Stomach (tissue), 9 donors: ENCODE measurements around the gene TBC1D2. TPM values are rescaled to one million over a fixed set of nuclear protein-coding genes. Genes with fewer than 3 reads are reported as not detected.
"Not testable (repeated sequence)": the region's sequence is repeated elsewhere in the genome, so short reads cannot be mapped to it uniquely, and the experiment has no call there.

Experiments used
- DNase-seq, 2 donors: peaks; one replicate each; pipeline versions ENCODE4 v3.0.0 to v3.0.0-alpha.2; 2013 to 2019
- H3K27ac ChIP-seq, 5 donors: fragments of 200-600 bp in 4 of 5; sonication (generic) in 4 of 5; one replicate each; pipeline ENCODE4 v1.5.1; 2013 to 2019; ENCODE audit warnings: mild to moderate bottlenecking in 1 of 5, moderate library complexity in 1 of 5
- H3K27me3 ChIP-seq, 3 donors: fragments of 200-600 bp; sonication (generic); one replicate each; pipeline ENCODE4 v1.5.1; 2017 to 2019; ENCODE audit warnings: mixed run types in 1 of 3
- H3K36me3 ChIP-seq, 4 donors: fragments of 200-600 bp; sonication (generic); 1 replicate in 3 of 4; 2 replicates in 1 of 4; pipeline ENCODE4 v1.5.1; 2016 to 2019
- H3K4me1 ChIP-seq, 4 donors: fragments of 200-600 bp; sonication (generic); one replicate each; pipeline ENCODE4 v1.5.1; 2016 to 2019
- H3K4me3 ChIP-seq, 4 donors: fragments of 200-600 bp; sonication (generic) in 3 of 4; one replicate each; pipeline ENCODE4 v1.5.1; 2016 to 2019; ENCODE audit warnings: mild to moderate bottlenecking in 1 of 4
- H3K9me3 ChIP-seq, 4 donors: fragments of 200-600 bp; sonication (generic); one replicate each; pipeline ENCODE4 v1.5.1; 2016 to 2019
- CTCF ChIP-seq, 7 experiments: fragments of 450-650 bp in 4 of 7; fragments of 200-600 bp in 3 of 7; sonication (generic) in 3 of 7; IDR thresholded peaks; one replicate each; pipeline ENCODE4 v1.5.1; 2016 to 2019; ENCODE audit warnings: antibody characterized with exemption in 7 of 7, control low read depth in 2 of 7, mild to moderate bottlenecking in 1 of 7
- EP300 ChIP-seq: sonication (generic); formaldehyde crosslinking; IDR thresholded peaks from one replicate; pipeline ENCODE4 v1.6.1; 2017; ENCODE audit warnings: antibody characterized with exemption
- POLR2A ChIP-seq, 4 donors: fragments of 450-650 bp; IDR thresholded peaks; one replicate each; pipeline ENCODE4 v1.6.1; 2016; ENCODE audit warnings: antibody characterized with exemption in 4 of 4, control low read depth in 2 of 4, mild to moderate bottlenecking in 1 of 4, moderate library complexity in 1 of 4
- POLR2AphosphoS5 ChIP-seq, 3 donors: sonication (generic); formaldehyde crosslinking; IDR thresholded peaks; one replicate each; pipeline ENCODE4 v1.6.1; 2016; ENCODE audit warnings: antibody characterized with exemption in 3 of 3
- WGBS, 5 donors: extraction: QIAGEN DNeasy Blood & Tissue Kit in 3 of 5; methylation state at CpG; one replicate each; pipeline versions ENCODE4 v1.1.5 to v1.1.7; 2013 to 2018; 5-methylcytosine and 5-hydroxymethylcytosine counted together
- intact Hi-C: fragments of 100-400 bp; cut with DNase I; formaldehyde crosslinking; loops from one replicate; pipeline ENCODE4 v1.15.1; 2023; ENCODE audit warnings: low total_unique reads
- polyA plus RNA-seq, 3 donors: library from polyadenylated mRNA; stranded (reverse); fragments of 200-250 nt; gene quantifications; one replicate each; pipeline ENCODE4 v1.2.3, GENCODE V29; 2013
- total RNA-seq, 5 donors: library from RNA; depleted of rRNA; stranded (reverse); fragments of >200 nt; gene quantifications; one replicate each; pipeline versions ENCODE4 v1.1.0 to v1.2.3, GENCODE V29; 2014 to 2016
- donor health status: healthy with polysubstance abuse.
- donor health status: Bipolar disorder and iron deficiency.
- donor health status: healthy.

TBC1D2 gene
- total and polyA plus RNA-seq, 8 donors = 2.9 to 36.4 (median 15.9) TPM

- 63 to 77% (median 71%) methylated on average over 4 of the region's 4 CpGs for WGBS, 5 donors
- no peaks in the 10 kb centered on the region for H3K36me3 ChIP-seq
- H3K4me1 ChIP-seq = no peaks in the 10 kb centered on the region
- peaks cover 0 to 31% (median 0%) of the 10 kb centered on the region in 3 donors for H3K27me3 ChIP-seq
- no peak overlapping the region for H3K27ac ChIP-seq
- DNase-seq = no peak
- TF ChIP-seq POLR2A (IDR thresholded peaks at IDR 0.05) = no peak
- TF ChIP-seq CTCF (IDR thresholded peaks at IDR 0.05) = no peak
- no peak for TF ChIP-seq POLR2AphosphoS5 (IDR thresholded peaks at IDR 0.05)
- no peak for TF ChIP-seq EP300
- intact Hi-C loops = no loop called here
- H3K4me3 ChIP-seq = no peak overlapping the region
- H3K9me3 ChIP-seq = no peaks in the 10 kb centered on the region
Measured at GRCh38 chr9:98285446-98285845, 30.0 kb upstream of the TBC1D2 start.

GRCh38 chr9:98284754-98285153, 29.3 kb upstream of the TBC1D2 start:
- H3K36me3 ChIP-seq = no peaks in the 10 kb centered on the region
- H3K4me3 ChIP-seq = no peak overlapping the region
- peaks cover 0 to 37% (median 0%) of the 10 kb centered on the region in 3 donors for H3K27me3 ChIP-seq
- H3K4me1 ChIP-seq = no peaks in the 10 kb centered on the region
- DNase-seq = no peak
- intact Hi-C loops = no loop called here
- H3K27ac ChIP-seq = no peak overlapping the region
- no peaks in the 10 kb centered on the region for H3K9me3 ChIP-seq
- TF ChIP-seq CTCF (IDR thresholded peaks at IDR 0.05) = no peak
- no peak for TF ChIP-seq POLR2A (IDR thresholded peaks at IDR 0.05)
- TF ChIP-seq POLR2AphosphoS5 (IDR thresholded peaks at IDR 0.05) = no peak
- TF ChIP-seq EP300 = no peak
- 59 to 81% (median 70%) methylated on average over 2 to 3 of the region's 3 CpGs for WGBS, 5 donors

- H3K4me3 ChIP-seq, DNase-seq, H3K27ac ChIP-seq, intact Hi-C loops, H3K4me1 ChIP-seq, H3K9me3 ChIP-seq, H3K36me3 ChIP-seq: not testable (repeated sequence)
- peaks cover 0 to 44% (median 0%) of the 10 kb centered on the region in 3 donors for H3K27me3 ChIP-seq
- WGBS, 5 donors = 69 to 82% (median 77%) methylated on average over 7 of the region's 7 CpGs
Measured at GRCh38 chr9:98283143-98283542, 27.7 kb upstream of the TBC1D2 start.

GRCh38 chr9:98281281-98281680, 25.8 kb upstream of the TBC1D2 start:
- H3K9me3 ChIP-seq = no peaks in the 10 kb centered on the region
- H3K27ac ChIP-seq = no peak overlapping the region
- DNase-seq = no peak
- H3K4me1 ChIP-seq = no peaks in the 10 kb centered on the region
- WGBS, 5 donors = 78 to 100% (median 87%) methylated on average over 1 of the region's 1 CpG
- intact Hi-C loops = no loop called here
- TF ChIP-seq POLR2AphosphoS5 (IDR thresholded peaks at IDR 0.05) (no peak), EP300 (no peak), POLR2A (IDR thresholded peaks at IDR 0.05) (no peak), CTCF (IDR thresholded peaks at IDR 0.05) (no peak)
- no peak overlapping the region for H3K4me3 ChIP-seq
- peaks cover 0 to 39% (median 0%) of the 10 kb centered on the region in 3 donors for H3K27me3 ChIP-seq
- H3K36me3 ChIP-seq = no peaks in the 10 kb centered on the region

- H3K27me3 ChIP-seq = peaks cover 0 to 37% (median 0%) of the 10 kb centered on the region in 3 donors
- TF ChIP-seq EP300 = no peak
- TF ChIP-seq POLR2A (IDR thresholded peaks at IDR 0.05) = no peak
- TF ChIP-seq CTCF (IDR thresholded peaks at IDR 0.05) = no peak
- no peak for TF ChIP-seq POLR2AphosphoS5 (IDR thresholded peaks at IDR 0.05)
- no peak overlapping the region for H3K27ac ChIP-seq
- WGBS, 5 donors = 41 to 54% (median 45%) methylated on average over 6 of the region's 6 CpGs
- peak in 1 of 2 donors; percentile 55 for DNase-seq
- no peaks in the 10 kb centered on the region for H3K9me3 ChIP-seq
- intact Hi-C loops = no loop called here
- H3K36me3 ChIP-seq = no peaks in the 10 kb centered on the region
- no peaks in the 10 kb centered on the region for H3K4me1 ChIP-seq
- H3K4me3 ChIP-seq = no peak overlapping the region
Measured at GRCh38 chr9:98280574-98280973, 25.1 kb upstream of the TBC1D2 start.
